Measurements from ENCODE around the gene FKBP9.

Gene FKBP9

DNA sequence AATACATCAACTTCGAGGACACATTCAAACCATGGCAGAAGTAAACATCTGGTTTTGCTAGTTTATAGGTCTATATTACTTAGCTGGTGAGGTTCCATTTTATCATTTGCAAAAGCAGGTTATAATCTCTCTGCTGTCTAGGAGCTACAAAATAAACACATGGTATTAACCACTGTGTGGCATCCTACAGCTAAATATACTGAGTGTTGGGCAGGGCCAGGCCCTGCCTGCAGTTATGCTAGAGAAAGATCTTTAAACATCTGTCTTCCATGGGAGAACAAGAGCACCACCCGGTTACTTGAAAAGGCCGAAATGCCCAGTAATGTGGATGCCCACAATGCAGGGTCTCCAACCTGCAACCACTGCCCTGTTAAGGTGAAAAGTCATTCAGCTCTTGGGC lies 20.6 kb upstream of the FKBP9 start:
- H3K9me3 ChIP-seq (ENCODE audit: control insufficient read depth, low read depth, low read length) = no peaks in the 10 kb centered on the region
- H3K4me1 ChIP-seq (ENCODE audit: control insufficient read depth, low read depth, low read length) = peaks cover 6% of the 10 kb centered on the region

DNA sequence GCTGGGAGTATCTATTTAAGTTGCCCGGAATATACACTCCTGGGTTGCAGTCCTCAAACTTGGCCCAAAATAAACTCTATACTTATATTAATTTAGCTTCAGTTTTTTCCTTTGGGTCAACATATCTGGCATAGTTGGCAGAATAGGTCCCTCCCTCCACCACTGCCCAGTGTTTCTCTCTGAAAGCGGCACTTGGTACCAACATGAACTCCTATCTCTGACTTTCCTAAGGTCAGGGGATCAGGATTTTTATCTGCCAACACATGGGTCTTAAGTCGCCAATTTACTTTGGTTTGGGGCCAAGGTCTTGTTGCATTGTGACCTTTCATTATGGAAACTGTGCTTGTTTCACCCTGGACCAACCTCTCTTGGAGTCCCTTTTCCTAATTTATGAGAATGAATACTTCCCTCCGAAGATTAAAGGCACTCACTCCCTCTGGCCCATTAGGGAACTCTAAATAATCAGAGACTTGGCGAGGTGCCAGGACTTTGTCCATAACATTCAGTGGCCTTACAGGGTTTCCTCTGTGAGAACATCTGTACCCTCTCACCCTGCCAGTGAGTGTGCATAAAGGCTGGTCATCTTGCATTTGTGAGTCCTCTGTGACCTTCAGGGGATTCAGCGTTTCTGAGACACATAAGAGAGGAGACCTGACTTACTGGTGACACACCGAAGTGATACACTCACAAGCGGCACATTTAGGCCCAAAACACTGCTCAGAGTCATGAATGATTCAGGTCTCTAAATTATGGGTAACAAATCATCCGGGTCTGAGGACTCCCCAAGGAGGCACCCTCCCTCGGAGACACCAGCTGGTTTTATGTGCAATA lies 19.7 kb upstream of the FKBP9 start:
- no peaks in the 10 kb centered on the region for H3K36me3 ChIP-seq (ENCODE audit: control insufficient read depth, low read depth, low read length)
- no peaks in the 10 kb centered on the region for H3K9me3 ChIP-seq (ENCODE audit: control insufficient read depth, low read depth, low read length)
- no peak overlapping the region for H3K9ac ChIP-seq (ENCODE audit: low read length)
- H3K27me3 ChIP-seq (ENCODE audit: control insufficient read depth, insufficient read depth, low read length) = peaks cover 86% of the 10 kb centered on the region
- peaks cover 12% of the 10 kb centered on the region for H3K4me1 ChIP-seq (ENCODE audit: control insufficient read depth, low read depth, low read length)
- H3K4me3 ChIP-seq (ENCODE audit: low read length) = no peak overlapping the region
- no peak overlapping the region for H3K27ac ChIP-seq (ENCODE audit: low read length)

More for the DNA sequence above, 20.6 kb upstream of the FKBP9 start:
- H3K27ac ChIP-seq (ENCODE audit: low read length) = no peak overlapping the region
- H3K9ac ChIP-seq (ENCODE audit: low read length) = no peak overlapping the region
- H3K27me3 ChIP-seq (ENCODE audit: control insufficient read depth, insufficient read depth, low read length) = peaks cover 79% of the 10 kb centered on the region
- no peaks in the 10 kb centered on the region for H3K36me3 ChIP-seq (ENCODE audit: control insufficient read depth, low read depth, low read length)
- no peak overlapping the region for H3K4me3 ChIP-seq (ENCODE audit: low read length)

DNA sequence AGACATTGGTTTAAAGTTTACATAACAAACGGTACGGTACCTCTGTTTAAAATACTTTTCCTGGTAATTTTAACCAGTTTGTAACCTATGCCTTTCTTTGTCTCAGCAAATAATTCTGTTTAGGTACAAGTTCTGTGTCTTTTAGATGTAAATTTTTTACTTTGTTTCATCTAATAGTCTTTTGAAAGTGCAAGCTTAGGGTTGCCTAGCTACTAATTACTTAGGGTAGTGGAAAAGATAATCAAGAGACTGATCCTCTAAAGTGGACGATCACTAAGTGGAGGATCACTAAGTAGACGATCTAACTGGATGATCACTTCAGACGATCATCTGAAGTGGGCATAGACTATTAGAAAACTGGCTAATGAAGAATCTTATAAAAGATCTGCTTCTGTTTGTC lies 16.1 kb upstream of the FKBP9 start:
- H3K4me3 ChIP-seq (ENCODE audit: low read length) = peak overlapping the region; percentile 66
- H3K36me3 ChIP-seq (ENCODE audit: control insufficient read depth, low read depth, low read length) = no peaks in the 10 kb centered on the region
- H3K9me3 ChIP-seq (ENCODE audit: control insufficient read depth, low read depth, low read length) = peaks cover 5% of the 10 kb centered on the region
- H3K27ac ChIP-seq (ENCODE audit: low read length) = no peak overlapping the region
- H3K4me1 ChIP-seq (ENCODE audit: control insufficient read depth, low read depth, low read length) = peaks cover 12% of the 10 kb centered on the region
- peak overlapping the region; percentile 27 for H3K9ac ChIP-seq (ENCODE audit: low read length)
- peaks cover 100% of the 10 kb centered on the region for H3K27me3 ChIP-seq (ENCODE audit: control insufficient read depth, insufficient read depth, low read length)

DNA sequence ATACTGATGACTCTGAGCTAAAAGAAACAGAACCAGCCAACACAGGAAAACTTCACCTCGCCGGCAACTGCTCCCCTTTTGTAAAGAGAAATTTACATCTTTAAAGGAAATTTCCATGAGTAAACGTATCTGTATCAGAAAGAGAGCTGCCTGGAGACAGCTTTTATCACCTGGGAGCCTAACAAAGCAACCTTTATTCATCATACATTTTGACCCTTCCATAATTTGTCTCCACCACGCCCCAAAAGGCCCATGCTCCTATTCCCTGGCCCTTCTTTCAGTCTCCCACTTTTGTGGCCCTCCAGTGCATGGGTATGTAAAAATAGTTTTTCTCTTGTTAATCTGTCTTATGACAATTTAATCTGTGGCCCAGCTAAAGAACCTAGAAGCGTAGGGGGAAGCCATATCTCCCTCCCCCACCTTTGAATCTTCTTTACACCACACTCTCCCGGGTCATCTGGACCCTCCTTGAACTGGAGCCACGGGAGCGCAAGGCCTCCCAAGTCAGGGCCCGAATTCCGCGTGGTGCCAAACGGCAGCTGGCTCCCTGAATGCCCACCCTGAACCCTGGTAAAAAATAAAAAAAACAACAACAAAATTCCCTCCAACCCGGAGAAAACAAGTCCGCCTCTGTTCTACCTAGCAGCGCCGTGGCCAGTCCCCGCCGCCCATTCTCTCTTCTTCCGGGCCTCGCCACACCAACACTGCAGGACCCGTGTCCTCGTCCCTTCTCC lies 15.4 kb upstream of the FKBP9 start:
- H3K27me3 ChIP-seq (ENCODE audit: control insufficient read depth, insufficient read depth, low read length) = peaks cover 99% of the 10 kb centered on the region
- peak overlapping the region; percentile 42 for H3K9ac ChIP-seq (ENCODE audit: low read length)
- peak overlapping the region; percentile 66 for H3K4me3 ChIP-seq (ENCODE audit: low read length)
- peaks cover 5% of the 10 kb centered on the region for H3K9me3 ChIP-seq (ENCODE audit: control insufficient read depth, low read depth, low read length)
- H3K36me3 ChIP-seq (ENCODE audit: control insufficient read depth, low read depth, low read length) = no peaks in the 10 kb centered on the region
- H3K4me1 ChIP-seq (ENCODE audit: control insufficient read depth, low read depth, low read length) = peaks cover 12% of the 10 kb centered on the region
- H3K27ac ChIP-seq (ENCODE audit: low read length) = no peak overlapping the region

DNA sequence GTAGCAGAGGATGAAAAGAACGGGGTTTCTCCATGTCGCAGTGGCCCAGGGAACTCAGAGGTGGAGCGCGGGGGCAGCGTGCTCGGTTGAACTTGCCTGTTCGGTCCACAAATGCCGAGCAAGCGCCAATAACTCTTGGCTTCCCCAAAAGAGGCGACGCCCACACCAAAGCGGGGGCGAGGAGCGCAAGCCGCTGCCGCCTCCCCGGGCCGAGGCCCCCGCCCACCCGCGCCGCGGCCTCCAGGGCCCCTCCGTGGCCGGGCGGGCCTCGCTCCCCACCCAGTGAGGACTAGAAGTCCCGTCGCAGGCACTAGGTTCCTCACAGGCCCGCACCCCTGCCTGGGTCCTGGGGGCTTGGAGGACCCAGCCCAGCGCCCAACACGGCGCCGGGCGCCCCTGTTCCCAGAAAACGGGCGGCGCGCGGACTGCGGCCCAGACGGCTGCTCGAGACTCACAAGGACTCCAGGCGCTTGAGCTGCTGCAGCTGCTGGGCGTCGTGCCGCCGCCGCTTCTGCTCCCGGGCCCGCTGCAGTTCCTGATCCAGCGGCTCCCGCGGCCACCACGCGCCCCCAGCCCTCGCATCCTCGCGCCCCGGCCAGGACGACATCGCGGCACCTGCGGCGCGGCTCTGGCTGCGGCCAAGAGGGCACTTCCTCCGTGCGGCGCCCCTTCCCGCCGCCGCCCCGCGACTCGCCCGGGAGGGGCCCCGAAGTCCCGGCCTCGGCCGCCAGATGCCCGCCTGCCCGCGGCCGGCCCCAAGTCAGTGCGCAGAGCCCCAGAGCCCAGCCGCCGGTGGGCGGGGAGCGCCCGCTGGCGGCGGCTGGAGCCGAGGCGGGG lies 14.6 kb upstream of the FKBP9 start:
- H3K9ac ChIP-seq (ENCODE audit: low read length) = peak overlapping the region; percentile 42
- H3K4me3 ChIP-seq (ENCODE audit: low read length) = peak overlapping the region; percentile 66
- H3K27me3 ChIP-seq (ENCODE audit: control insufficient read depth, insufficient read depth, low read length) = peaks cover 97% of the 10 kb centered on the region
- H3K27ac ChIP-seq (ENCODE audit: low read length) = no peak overlapping the region
- peaks cover 5% of the 10 kb centered on the region for H3K9me3 ChIP-seq (ENCODE audit: control insufficient read depth, low read depth, low read length)
- H3K4me1 ChIP-seq (ENCODE audit: control insufficient read depth, low read depth, low read length) = peaks cover 12% of the 10 kb centered on the region
- no peaks in the 10 kb centered on the region for H3K36me3 ChIP-seq (ENCODE audit: control insufficient read depth, low read depth, low read length)

DNA sequence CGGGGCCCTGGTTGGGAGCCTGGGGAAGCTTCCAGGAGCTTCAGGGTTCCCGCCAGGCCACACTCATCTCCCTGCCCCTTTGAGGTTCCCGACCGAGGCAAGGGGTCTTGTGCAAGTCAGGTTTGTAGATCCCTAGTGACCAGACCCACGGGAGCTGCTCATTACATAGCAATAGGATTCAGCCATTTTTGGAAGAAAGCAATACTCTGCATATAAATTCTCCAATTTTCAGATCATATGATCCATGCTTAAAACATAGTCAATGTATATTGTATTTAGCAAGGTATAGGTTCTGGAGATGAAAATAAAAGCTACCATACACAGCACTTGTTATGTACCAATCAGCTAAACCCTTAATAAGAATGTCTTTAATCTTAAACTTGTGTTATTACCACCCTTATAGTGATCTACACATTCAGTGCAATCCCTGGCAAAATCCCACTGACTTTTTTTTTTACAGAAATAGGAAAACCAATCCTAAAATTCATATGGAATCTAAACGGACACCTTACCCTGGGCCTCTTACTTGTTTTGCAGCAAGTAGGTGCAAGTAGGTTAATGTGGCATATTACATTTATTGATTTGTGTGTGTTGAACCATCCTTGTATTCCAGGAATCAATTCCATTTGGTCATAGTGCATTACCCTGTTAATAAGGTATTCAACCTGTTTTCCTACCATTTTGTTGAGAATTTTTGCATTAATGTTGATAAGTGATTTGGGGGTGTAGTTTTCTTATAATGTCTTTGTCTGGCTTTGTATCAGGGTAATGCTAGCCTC lies 13.8 kb upstream of the FKBP9 start:
- H3K4me3 ChIP-seq (ENCODE audit: low read length) = peak overlapping the region; percentile 66
- H3K4me1 ChIP-seq (ENCODE audit: control insufficient read depth, low read depth, low read length) = peaks cover 12% of the 10 kb centered on the region
- H3K9ac ChIP-seq (ENCODE audit: low read length) = no peak overlapping the region
- H3K36me3 ChIP-seq (ENCODE audit: control insufficient read depth, low read depth, low read length) = no peaks in the 10 kb centered on the region
- peaks cover 5% of the 10 kb centered on the region for H3K9me3 ChIP-seq (ENCODE audit: control insufficient read depth, low read depth, low read length)
- H3K27ac ChIP-seq (ENCODE audit: low read length) = no peak overlapping the region
- H3K27me3 ChIP-seq (ENCODE audit: control insufficient read depth, insufficient read depth, low read length) = peaks cover 96% of the 10 kb centered on the region

DNA sequence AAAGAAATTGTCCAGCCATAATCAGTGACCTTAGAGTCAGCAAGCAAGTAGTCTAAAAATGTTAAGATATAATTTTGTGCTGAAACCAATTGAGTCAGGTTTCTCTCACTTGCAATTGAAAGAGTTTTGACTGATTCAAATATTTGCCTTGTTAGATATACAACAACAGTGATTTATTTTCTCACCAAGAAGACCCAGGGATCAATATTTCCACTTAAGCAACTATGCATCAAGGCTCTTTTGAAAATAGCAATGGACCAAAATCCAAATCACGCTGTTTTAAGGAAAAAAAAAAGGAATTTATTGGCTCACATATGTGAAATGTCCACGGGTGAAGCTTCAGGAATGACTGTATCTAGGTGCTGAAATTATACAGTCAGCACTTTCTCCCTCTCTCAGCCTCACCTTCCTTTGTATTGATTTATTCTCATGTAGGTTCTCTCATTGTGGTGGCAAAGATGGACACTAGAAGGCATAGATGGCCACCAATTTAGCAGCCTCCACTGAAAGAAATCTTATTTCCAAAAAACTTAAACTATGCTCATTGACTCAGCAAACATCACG lies 9.7 kb upstream of the FKBP9 start:
- Histone ChIP-seq H3K27me3 (ENCODE audit: control insufficient read depth, insufficient read depth, low read length) (peaks cover 70% of the 10 kb centered on the region), H3K4me1 (ENCODE audit: control insufficient read depth, low read depth, low read length) (no peaks in the 10 kb centered on the region), H3K36me3 (ENCODE audit: control insufficient read depth, low read depth, low read length) (no peaks in the 10 kb centered on the region), H3K27ac (ENCODE audit: low read length) (no peak overlapping the region), H3K9me3 (ENCODE audit: control insufficient read depth, low read depth, low read length) (peaks cover 5% of the 10 kb centered on the region), H3K4me3 (ENCODE audit: low read length) (no peak overlapping the region), H3K9ac (ENCODE audit: low read length) (no peak overlapping the region)

DNA sequence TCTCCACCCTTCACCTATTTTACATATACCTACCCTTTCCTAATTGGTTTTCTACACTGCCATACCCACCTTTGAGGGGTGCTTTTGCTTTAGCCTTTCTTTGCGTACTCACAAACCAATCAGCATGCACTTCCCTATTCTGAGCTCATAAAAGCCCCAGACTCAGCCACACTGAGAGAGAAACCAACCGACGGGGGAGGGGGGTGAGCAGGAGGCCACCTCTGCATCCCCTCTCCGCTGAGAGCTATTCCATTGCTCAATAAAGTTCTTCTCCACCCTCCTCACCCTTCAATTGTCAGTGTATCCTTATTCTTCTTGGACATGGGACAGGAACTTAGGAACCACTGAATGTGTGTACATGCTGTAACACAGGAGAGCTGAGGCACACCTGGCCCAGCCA lies 9.0 kb upstream of the FKBP9 start:
- no peak overlapping the region for H3K27ac ChIP-seq (ENCODE audit: low read length)
- peaks cover 66% of the 10 kb centered on the region for H3K27me3 ChIP-seq (ENCODE audit: control insufficient read depth, insufficient read depth, low read length)
- H3K9ac ChIP-seq (ENCODE audit: low read length) = no peak overlapping the region
- H3K9me3 ChIP-seq (ENCODE audit: control insufficient read depth, low read depth, low read length) = peaks cover 5% of the 10 kb centered on the region
- no peak overlapping the region for H3K4me3 ChIP-seq (ENCODE audit: low read length)
- H3K4me1 ChIP-seq (ENCODE audit: control insufficient read depth, low read depth, low read length) = no peaks in the 10 kb centered on the region
- no peaks in the 10 kb centered on the region for H3K36me3 ChIP-seq (ENCODE audit: control insufficient read depth, low read depth, low read length)

DNA sequence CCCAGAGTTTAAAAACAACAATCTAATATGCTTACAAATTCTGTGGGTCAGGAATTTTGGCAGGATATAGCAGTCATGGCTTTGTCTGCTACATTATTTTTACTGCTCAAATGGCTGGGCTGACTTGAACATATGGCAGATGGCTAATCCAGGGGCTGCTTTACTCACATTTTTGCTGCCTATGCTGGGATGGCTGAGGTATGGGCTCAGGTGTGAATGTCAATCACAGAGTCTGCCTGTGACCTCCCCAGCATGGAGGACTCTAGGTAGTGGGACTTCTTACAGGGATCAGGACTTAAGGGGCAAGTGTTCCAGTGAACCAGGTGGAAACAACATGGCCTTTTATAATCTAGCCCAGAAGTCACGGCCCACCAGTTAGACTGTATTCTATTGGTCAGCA lies 4.4 kb upstream of the FKBP9 start:
- Histone ChIP-seq H3K9me3 (ENCODE audit: control insufficient read depth, low read depth, low read length) (no peaks in the 10 kb centered on the region), H3K4me1 (ENCODE audit: control insufficient read depth, low read depth, low read length) (peaks cover under 1% of the 10 kb centered on the region), H3K9ac (ENCODE audit: low read length) (no peak overlapping the region), H3K4me3 (ENCODE audit: low read length) (no peak overlapping the region), H3K27me3 (ENCODE audit: control insufficient read depth, insufficient read depth, low read length) (peaks cover 49% of the 10 kb centered on the region), H3K36me3 (ENCODE audit: control insufficient read depth, low read depth, low read length) (no peaks in the 10 kb centered on the region), H3K27ac (ENCODE audit: low read length) (no peak overlapping the region)

DNA sequence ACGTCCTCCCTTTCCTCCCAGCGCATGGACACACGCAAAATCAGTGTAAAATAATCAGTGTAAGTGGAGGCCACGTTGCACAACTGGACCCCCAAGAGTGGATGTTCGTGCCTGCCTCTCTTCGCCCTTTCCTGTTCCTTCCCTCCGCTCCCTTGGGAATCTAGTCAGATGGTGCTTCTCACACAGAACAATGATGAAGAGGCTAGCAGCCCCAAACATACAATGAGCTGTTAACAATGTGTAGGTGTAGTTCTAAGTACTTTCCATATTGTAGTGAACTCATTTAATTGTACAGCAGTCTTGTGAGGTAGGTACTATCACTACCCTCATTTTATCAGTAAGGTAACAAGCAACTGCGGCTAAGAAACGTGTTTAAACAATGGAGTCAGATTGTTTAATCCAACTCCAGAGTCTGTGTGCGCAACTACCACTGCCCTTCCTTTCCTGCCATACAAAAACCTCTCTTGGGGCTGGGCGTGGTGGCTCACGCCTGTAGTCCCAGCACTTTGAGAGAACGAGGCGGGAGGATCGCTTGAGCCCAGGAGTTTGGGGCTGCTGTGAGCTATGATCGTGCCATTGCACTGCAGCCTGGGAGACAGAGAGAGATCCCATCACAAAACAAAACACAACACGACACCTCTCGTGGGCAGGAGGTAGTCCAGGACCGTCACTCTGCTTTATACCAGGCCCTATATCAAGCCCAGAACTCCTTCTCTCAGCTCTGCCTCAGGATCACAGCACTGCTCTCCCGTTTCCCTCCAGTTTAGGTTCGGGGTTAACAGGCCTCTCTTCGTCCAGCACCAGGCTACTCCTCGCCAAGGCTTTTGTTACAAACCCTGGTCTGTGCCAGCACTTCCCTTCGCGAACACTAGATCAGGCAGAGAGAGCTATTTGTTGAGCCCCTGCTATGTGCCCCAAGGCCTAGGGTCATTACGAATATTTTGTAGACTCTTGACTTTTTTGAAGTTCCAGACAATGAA lies 1.1 kb downstream of the FKBP9 start:
- Histone ChIP-seq H3K36me3 (ENCODE audit: control insufficient read depth, low read depth, low read length) (no peaks in the 10 kb centered on the region), H3K27ac (ENCODE audit: low read length) (no peak overlapping the region), H3K9ac (ENCODE audit: low read length) (peak overlapping the region; percentile 32), H3K27me3 (ENCODE audit: control insufficient read depth, insufficient read depth, low read length) (peaks cover 43% of the 10 kb centered on the region), H3K9me3 (ENCODE audit: control insufficient read depth, low read depth, low read length) (no peaks in the 10 kb centered on the region), H3K4me1 (ENCODE audit: control insufficient read depth, low read depth, low read length) (peaks cover 3% of the 10 kb centered on the region), H3K4me3 (ENCODE audit: low read length) (peak overlapping the region; percentile 64)

Data from iPS-18a (cell line).